Measurements from ENCODE around the gene TMEM150C. TPM values are rescaled to one million over a fixed set of nuclear protein-coding genes. Genes with fewer than 3 reads are reported as not detected.
A peak's percentile ranks its signal among the peaks of the same experiment; 100 is the strongest.

The TMEM150C gene
- total and polyA plus RNA-seq, 4 experiments from 2014 or later: 0.07 TPM; not detected in 3

GRCh38 chr4:82517043-82517442, 44.7 kb downstream of the TMEM150C start:
- Histone ChIP-seq H3K27me3 (ENCODE audit: insufficient read depth, low read length) (no peaks in the 10 kb centered on the region), H3K9me3 (ENCODE audit: control insufficient read depth in 1 of 2, low read length in 2 of 2) (no peaks in the 10 kb centered on the region), H3K27ac (ENCODE audit: low read depth, low read length) (no peak overlapping the region), H3K4me3 (ENCODE audit: low read length in 2 of 2) (no peak overlapping the region), H3K36me3 (ENCODE audit: insufficient read depth, low read length) (no peaks in the 10 kb centered on the region), H3K4me1 (ENCODE audit: insufficient read depth, low read length) (no peaks in the 10 kb centered on the region)
- intact Hi-C loops (cut with micrococcal nuclease): no loop called here
- POLR2A ChIA-PET (ENCODE audit: partially characterized antibody): no interaction called here
- Mint-ChIP-seq H3K27me3 (peaks cover 18 to 22% of the 10 kb centered on the region in 2 donors), H3K27ac (no peak overlapping the region), H3K36me3 (no peaks in the 10 kb centered on the region), H3K9me3 (peaks cover 0 to 3% (median 0%) of the 10 kb centered on the region in 8 donors), H3K4me3 (no peak overlapping the region), H3K4me1 (peaks cover 0 to 1% (median 0%) of the 10 kb centered on the region in 4 donors)
- no peak for DNase-seq
- CTCF ChIA-PET (ENCODE audit: partially characterized antibody): no interaction called here

GRCh38 chr4:82515705-82516104, 46.1 kb downstream of the TMEM150C start:
- H3K27ac Mint-ChIP-seq: peak overlapping the region in 1 of 7 donors; percentile 2
- Histone ChIP-seq H3K36me3 (ENCODE audit: insufficient read depth, low read length) (no peaks in the 10 kb centered on the region), H3K27ac (ENCODE audit: low read depth, low read length) (no peak overlapping the region), H3K4me1 (ENCODE audit: insufficient read depth, low read length) (no peaks in the 10 kb centered on the region), H3K4me3 (ENCODE audit: low read length in 2 of 2) (no peak overlapping the region), H3K9me3 (ENCODE audit: control insufficient read depth in 1 of 2, low read length in 2 of 2) (no peaks in the 10 kb centered on the region), H3K27me3 (ENCODE audit: insufficient read depth, low read length) (no peaks in the 10 kb centered on the region)
- DNase-seq: no peak
- ChIA-PET CTCF (ENCODE audit: partially characterized antibody) (no interaction called here), POLR2A (ENCODE audit: partially characterized antibody) (no interaction called here)
- H3K4me1 Mint-ChIP-seq: peaks cover 0 to 1% (median 0%) of the 10 kb centered on the region in 4 donors
- H3K36me3 Mint-ChIP-seq: no peaks in the 10 kb centered on the region
- intact Hi-C loops (cut with micrococcal nuclease): no loop called here
- peaks cover 0 to 3% (median 0%) of the 10 kb centered on the region in 8 donors for H3K9me3 Mint-ChIP-seq
- peaks cover 18 to 22% of the 10 kb centered on the region in 2 donors for H3K27me3 Mint-ChIP-seq
- no peak overlapping the region for H3K4me3 Mint-ChIP-seq

- H3K9me3 Mint-ChIP-seq: peaks cover 0 to 3% (median 0%) of the 10 kb centered on the region in 8 donors
- intact Hi-C loops (cut with micrococcal nuclease): no loop called here
Observed at GRCh38 chr4:82513382-82513781, 48.4 kb downstream of the TMEM150C start.

GRCh38 chr4:82510216-82510615, 51.6 kb downstream of the TMEM150C start:
- intact Hi-C loops (cut with micrococcal nuclease): no loop called here
- Histone ChIP-seq H3K4me1 (ENCODE audit: insufficient read depth, low read length) (no peaks in the 10 kb centered on the region), H3K27me3 (ENCODE audit: insufficient read depth, low read length) (no peaks in the 10 kb centered on the region), H3K4me3 (ENCODE audit: low read length in 2 of 2) (no peak overlapping the region), H3K36me3 (ENCODE audit: insufficient read depth, low read length) (no peaks in the 10 kb centered on the region), H3K9me3 (ENCODE audit: control insufficient read depth in 1 of 2, low read length in 2 of 2) (no peaks in the 10 kb centered on the region), H3K27ac (ENCODE audit: low read depth, low read length) (no peak overlapping the region)
- Mint-ChIP-seq H3K4me1 (peaks cover 0 to 1% (median 0%) of the 10 kb centered on the region in 4 donors), H3K27me3 (peaks cover 12 to 13% of the 10 kb centered on the region in 2 donors), H3K27ac (no peak overlapping the region), H3K9me3 (peaks cover 0 to 3% (median 0%) of the 10 kb centered on the region in 8 donors), H3K36me3 (no peaks in the 10 kb centered on the region), H3K4me3 (no peak overlapping the region)
- ChIA-PET CTCF (ENCODE audit: partially characterized antibody) (no interaction called here), POLR2A (ENCODE audit: partially characterized antibody) (no interaction called here)
- DNase-seq: no peak

More at GRCh38 chr4:82513382-82513781, 48.4 kb downstream of the TMEM150C start:
- Histone ChIP-seq H3K9me3 (ENCODE audit: control insufficient read depth in 1 of 2, low read length in 2 of 2) (no peaks in the 10 kb centered on the region), H3K4me1 (ENCODE audit: insufficient read depth, low read length) (no peaks in the 10 kb centered on the region), H3K4me3 (ENCODE audit: low read length in 2 of 2) (no peak overlapping the region), H3K27ac (ENCODE audit: low read depth, low read length) (no peak overlapping the region), H3K36me3 (ENCODE audit: insufficient read depth, low read length) (no peaks in the 10 kb centered on the region), H3K27me3 (ENCODE audit: insufficient read depth, low read length) (no peaks in the 10 kb centered on the region)
- ChIA-PET POLR2A (ENCODE audit: partially characterized antibody) (no interaction called here), CTCF (ENCODE audit: partially characterized antibody) (no interaction called here)
- Mint-ChIP-seq H3K4me1 (peaks cover 0 to 1% (median 0%) of the 10 kb centered on the region in 4 donors), H3K4me3 (no peak overlapping the region), H3K27me3 (peaks cover 12 to 18% of the 10 kb centered on the region in 2 donors), H3K27ac (no peak overlapping the region), H3K36me3 (no peaks in the 10 kb centered on the region)
- no peak for DNase-seq

- no peaks in the 10 kb centered on the region for H3K36me3 Mint-ChIP-seq
- Histone ChIP-seq H3K4me1 (ENCODE audit: insufficient read depth, low read length) (no peaks in the 10 kb centered on the region), H3K36me3 (ENCODE audit: insufficient read depth, low read length) (no peaks in the 10 kb centered on the region), H3K4me3 (ENCODE audit: low read length in 2 of 2) (no peak overlapping the region), H3K27ac (ENCODE audit: low read depth, low read length) (no peak overlapping the region), H3K27me3 (ENCODE audit: insufficient read depth, low read length) (no peaks in the 10 kb centered on the region), H3K9me3 (ENCODE audit: control insufficient read depth in 1 of 2, low read length in 2 of 2) (no peaks in the 10 kb centered on the region)
- H3K27me3 Mint-ChIP-seq: peaks cover 6 to 9% of the 10 kb centered on the region in 2 donors
- H3K4me1 Mint-ChIP-seq: no peaks in the 10 kb centered on the region
- POLR2A ChIA-PET (ENCODE audit: partially characterized antibody): no interaction called here
- intact Hi-C loops (cut with micrococcal nuclease): no loop called here
- CTCF ChIA-PET (ENCODE audit: partially characterized antibody): no interaction called here
- H3K27ac Mint-ChIP-seq: no peak overlapping the region
- no peaks in the 10 kb centered on the region for H3K9me3 Mint-ChIP-seq
- DNase-seq: no peak
- no peak overlapping the region for H3K4me3 Mint-ChIP-seq
Observed at GRCh38 chr4:82508806-82509428, 52.9 kb downstream of the TMEM150C start.

- intact Hi-C loops (cut with micrococcal nuclease): no loop called here
- POLR2A ChIA-PET (ENCODE audit: partially characterized antibody): no interaction called here
Observed at GRCh38 chr4:82508011-82508410, 53.8 kb downstream of the TMEM150C start.

GRCh38 chr4:82501154-82501442, 60.7 kb downstream of the TMEM150C start:
- DNase-seq: no peak
- H3K9me3 Mint-ChIP-seq: no peaks in the 10 kb centered on the region
- ChIA-PET POLR2A (ENCODE audit: partially characterized antibody) (no interaction called here), CTCF (ENCODE audit: partially characterized antibody) (no interaction called here)
- intact Hi-C loops (cut with micrococcal nuclease): no loop called here
- H3K27ac ChIP-seq (ENCODE audit: low read depth, low read length): no peak overlapping the region
- H3K4me3 Mint-ChIP-seq: no peak overlapping the region
- no peaks in the 10 kb centered on the region for H3K27me3 ChIP-seq (ENCODE audit: insufficient read depth, low read length)
- no peaks in the 10 kb centered on the region for H3K4me1 ChIP-seq (ENCODE audit: insufficient read depth, low read length)
- H3K9me3 ChIP-seq (ENCODE audit: control insufficient read depth in 1 of 2, low read length in 2 of 2): no peaks in the 10 kb centered on the region
- H3K27me3 Mint-ChIP-seq: no peaks in the 10 kb centered on the region
- H3K36me3 Mint-ChIP-seq: no peaks in the 10 kb centered on the region
- H3K27ac Mint-ChIP-seq: no peak overlapping the region
- H3K4me3 ChIP-seq (ENCODE audit: low read length in 2 of 2): no peak overlapping the region
- no peaks in the 10 kb centered on the region for H3K4me1 Mint-ChIP-seq
- H3K36me3 ChIP-seq (ENCODE audit: insufficient read depth, low read length): no peaks in the 10 kb centered on the region

More at GRCh38 chr4:82508011-82508410, 53.8 kb downstream of the TMEM150C start:
- Histone ChIP-seq H3K27ac (ENCODE audit: low read depth, low read length) (no peak overlapping the region), H3K4me1 (ENCODE audit: insufficient read depth, low read length) (no peaks in the 10 kb centered on the region), H3K36me3 (ENCODE audit: insufficient read depth, low read length) (no peaks in the 10 kb centered on the region), H3K9me3 (ENCODE audit: control insufficient read depth in 1 of 2, low read length in 2 of 2) (no peaks in the 10 kb centered on the region), H3K4me3 (ENCODE audit: low read length in 2 of 2) (no peak overlapping the region), H3K27me3 (ENCODE audit: insufficient read depth, low read length) (no peaks in the 10 kb centered on the region)
- CTCF ChIA-PET (ENCODE audit: partially characterized antibody): no interaction called here
- Mint-ChIP-seq H3K27me3 (peaks cover 3 to 9% of the 10 kb centered on the region in 2 donors), H3K36me3 (no peaks in the 10 kb centered on the region), H3K27ac (no peak overlapping the region), H3K9me3 (no peaks in the 10 kb centered on the region), H3K4me3 (no peak overlapping the region), H3K4me1 (no peaks in the 10 kb centered on the region)
- DNase-seq: no peak

Data from CD4-positive, alpha-beta memory T cell (primary cell).